ENCODE data around the gene LRRC41. TPM values are rescaled to one million over a fixed set of nuclear protein-coding genes. Genes with fewer than 3 reads are reported as not detected.
A peak's percentile ranks its signal among the peaks of the same experiment; 100 is the strongest.
"Not testable (repeated sequence)": the region's sequence is repeated elsewhere in the genome, so short reads cannot be mapped to it uniquely, and the experiment has no call there.

The LRRC41 gene
- total and polyA plus RNA-seq, 4 donors = 22.0 to 58.4 (median 27.7) TPM

DNA sequence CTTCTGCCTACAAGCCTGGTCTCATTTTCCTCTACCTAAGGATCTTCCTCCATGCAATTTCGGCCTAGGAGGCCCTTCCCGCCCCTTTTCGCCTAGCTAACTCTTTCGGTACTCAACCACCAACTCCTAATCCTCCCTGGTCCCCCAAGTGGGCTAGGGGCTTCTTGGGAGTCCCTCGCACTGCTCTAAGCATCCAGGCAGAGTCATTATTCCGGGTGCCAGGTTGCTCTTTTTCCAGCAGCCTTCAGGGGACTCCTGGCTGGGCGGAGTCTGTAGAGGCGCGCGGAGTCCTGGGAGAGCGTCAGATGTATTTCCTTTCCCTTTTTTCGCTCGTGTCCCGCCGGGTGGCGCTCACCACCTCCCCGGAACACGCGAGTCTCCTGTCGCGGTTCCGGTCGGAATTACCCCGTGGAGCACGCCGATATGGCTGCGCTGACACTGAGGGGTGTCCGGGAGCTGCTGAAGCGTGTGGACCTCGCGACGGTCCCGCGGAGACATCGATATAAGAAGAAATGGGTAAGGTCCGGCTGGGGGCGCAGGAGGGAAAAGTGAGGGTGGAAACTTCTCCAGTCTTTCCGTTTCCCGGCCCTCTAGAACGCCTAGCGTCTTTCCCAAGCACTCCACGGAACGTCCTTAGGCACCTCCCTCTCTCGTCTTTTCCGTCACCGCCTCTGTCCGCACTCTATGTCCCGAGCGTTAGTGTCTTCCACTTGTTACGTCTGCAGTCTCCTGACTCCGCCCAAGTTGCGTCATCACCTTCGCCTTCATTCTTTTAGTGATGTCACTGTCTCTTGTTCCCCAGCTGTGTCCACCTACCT is 37.2 kb upstream of the LRRC41 start, which contains the start of gene NSUN4:
NSUN4 (plus strand) TSS at position 404 of the 818 bp plus-strand sequence; CDS start at position 424, 20 bp downstream.
- Histone ChIP-seq H3K9ac (ENCODE audit: low read depth in 1 of 2, low read length in 2 of 2) (peak within 1 kb of the TSS; percentile 87 to 95), H3K4me1 (ENCODE audit: control insufficient read depth in 4 of 4, insufficient read depth in 4 of 4, low read length in 3 of 4) (peaks cover 0 to 12% (median 9%) of the 10 kb centered on the region in 4 donors), H3K27ac (ENCODE audit: low read depth in 1 of 2, low read length in 2 of 2) (peak within 1 kb of the TSS; percentile 85 to 92), H3K9me3 (ENCODE audit: control insufficient read depth in 4 of 4, low read length in 3 of 4) (no peaks in the 10 kb centered on the region), H3K36me3 (ENCODE audit: control insufficient read depth in 4 of 4, insufficient read depth in 3 of 4, low read depth in 1 of 4, low read length in 3 of 4) (peaks cover 2 to 13% (median 6%) of the 10 kb centered on the region in 4 donors), H3K27me3 (ENCODE audit: control insufficient read depth in 4 of 4, insufficient read depth in 4 of 4, low read length in 3 of 4) (no peaks in the 10 kb centered on the region), H3K4me3 (ENCODE audit: low read depth in 1 of 3, low read length in 3 of 3) (peak within 1 kb of the TSS; percentile 62 to 81 (median 64))
- peak; percentile 85 for DNase-seq (ENCODE audit: low spot score)
- WGBS = under 1% methylated on average over 53 of the region's 53 CpGs
- TF ChIP-seq, protein P1, sequence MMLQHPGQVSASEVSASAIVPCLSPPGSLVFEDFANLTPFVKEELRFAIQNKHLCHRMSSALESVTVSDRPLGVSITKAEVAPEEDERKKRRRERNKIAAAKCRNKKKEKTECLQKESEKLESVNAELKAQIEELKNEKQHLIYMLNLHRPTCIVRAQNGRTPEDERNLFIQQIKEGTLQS (IDR thresholded peaks at IDR 0.05) = peak; percentile 83
- TF ChIP-seq TAF1 (conservative IDR thresholded peaks at IDR 0.05) (peak; percentile 78), FOXA2 (IDR thresholded peaks at IDR 0.05) (no peak), RXRA (IDR thresholded peaks at IDR 0.05) (peak in 1 of 2 donors; percentile 55), NR2F2 (IDR thresholded peaks at IDR 0.05) (peak; percentile 43), SP1 (IDR thresholded peaks at IDR 0.05) (peak; percentile 65), YY1 (IDR thresholded peaks at IDR 0.05) (peak; percentile 92), JUND (IDR thresholded peaks at IDR 0.05) (peak; percentile 7 to 36), RAD21 (IDR thresholded peaks at IDR 0.05) (peak; percentile 45 to 49), GABPA (IDR thresholded peaks at IDR 0.05 in 1 of 2, conservative IDR thresholded peaks at IDR 0.05 in 1 of 2) (peak; percentile 64 to 86), HNF4G (IDR thresholded peaks at IDR 0.05) (no peak), HNF4A (conservative IDR thresholded peaks at IDR 0.05) (no peak), FOXA1 (IDR thresholded peaks at IDR 0.05) (no peak), EGR1 (IDR thresholded peaks at IDR 0.05; ENCODE audit: low read depth in 2 of 2) (no peak)
- TF ChIP-seq, protein P2, sequence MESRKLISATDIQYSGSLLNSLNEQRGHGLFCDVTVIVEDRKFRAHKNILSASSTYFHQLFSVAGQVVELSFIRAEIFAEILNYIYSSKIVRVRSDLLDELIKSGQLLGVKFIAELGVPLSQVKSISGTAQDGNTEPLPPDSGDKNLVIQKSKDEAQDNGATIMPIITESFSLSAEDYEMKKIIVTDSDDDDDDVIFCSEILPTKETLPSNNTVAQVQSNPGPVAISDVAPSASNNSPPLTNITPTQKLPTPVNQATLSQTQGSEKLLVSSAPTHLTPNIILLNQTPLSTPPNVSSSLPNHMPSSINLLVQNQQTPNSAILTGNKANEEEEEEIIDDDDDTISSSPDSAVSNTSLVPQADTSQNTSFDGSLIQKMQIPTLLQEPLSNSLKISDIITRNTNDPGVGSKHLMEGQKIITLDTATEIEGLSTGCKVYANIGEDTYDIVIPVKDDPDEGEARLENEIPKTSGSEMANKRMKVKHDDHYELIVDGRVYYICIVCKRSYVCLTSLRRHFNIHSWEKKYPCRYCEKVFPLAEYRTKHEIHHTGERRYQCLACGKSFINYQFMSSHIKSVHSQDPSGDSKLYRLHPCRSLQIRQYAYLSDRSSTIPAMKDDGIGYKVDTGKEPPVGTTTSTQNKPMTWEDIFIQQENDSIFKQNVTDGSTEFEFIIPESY (IDR thresholded peaks at IDR 0.05) = peak; percentile 28
- TF ChIP-seq, protein P3, sequence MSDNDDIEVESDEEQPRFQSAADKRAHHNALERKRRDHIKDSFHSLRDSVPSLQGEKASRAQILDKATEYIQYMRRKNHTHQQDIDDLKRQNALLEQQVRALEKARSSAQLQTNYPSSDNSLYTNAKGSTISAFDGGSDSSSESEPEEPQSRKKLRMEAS (IDR thresholded peaks at IDR 0.05) = peak; percentile 74
- TF ChIP-seq, protein P4, sequence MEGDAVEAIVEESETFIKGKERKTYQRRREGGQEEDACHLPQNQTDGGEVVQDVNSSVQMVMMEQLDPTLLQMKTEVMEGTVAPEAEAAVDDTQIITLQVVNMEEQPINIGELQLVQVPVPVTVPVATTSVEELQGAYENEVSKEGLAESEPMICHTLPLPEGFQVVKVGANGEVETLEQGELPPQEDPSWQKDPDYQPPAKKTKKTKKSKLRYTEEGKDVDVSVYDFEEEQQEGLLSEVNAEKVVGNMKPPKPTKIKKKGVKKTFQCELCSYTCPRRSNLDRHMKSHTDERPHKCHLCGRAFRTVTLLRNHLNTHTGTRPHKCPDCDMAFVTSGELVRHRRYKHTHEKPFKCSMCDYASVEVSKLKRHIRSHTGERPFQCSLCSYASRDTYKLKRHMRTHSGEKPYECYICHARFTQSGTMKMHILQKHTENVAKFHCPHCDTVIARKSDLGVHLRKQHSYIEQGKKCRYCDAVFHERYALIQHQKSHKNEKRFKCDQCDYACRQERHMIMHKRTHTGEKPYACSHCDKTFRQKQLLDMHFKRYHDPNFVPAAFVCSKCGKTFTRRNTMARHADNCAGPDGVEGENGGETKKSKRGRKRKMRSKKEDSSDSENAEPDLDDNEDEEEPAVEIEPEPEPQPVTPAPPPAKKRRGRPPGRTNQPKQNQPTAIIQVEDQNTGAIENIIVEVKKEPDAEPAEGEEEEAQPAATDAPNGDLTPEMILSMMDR (IDR thresholded peaks at IDR 0.05; ENCODE audit: low read depth, low read length, missing input control) = peak; percentile 40
- TF ChIP-seq, protein P5, sequence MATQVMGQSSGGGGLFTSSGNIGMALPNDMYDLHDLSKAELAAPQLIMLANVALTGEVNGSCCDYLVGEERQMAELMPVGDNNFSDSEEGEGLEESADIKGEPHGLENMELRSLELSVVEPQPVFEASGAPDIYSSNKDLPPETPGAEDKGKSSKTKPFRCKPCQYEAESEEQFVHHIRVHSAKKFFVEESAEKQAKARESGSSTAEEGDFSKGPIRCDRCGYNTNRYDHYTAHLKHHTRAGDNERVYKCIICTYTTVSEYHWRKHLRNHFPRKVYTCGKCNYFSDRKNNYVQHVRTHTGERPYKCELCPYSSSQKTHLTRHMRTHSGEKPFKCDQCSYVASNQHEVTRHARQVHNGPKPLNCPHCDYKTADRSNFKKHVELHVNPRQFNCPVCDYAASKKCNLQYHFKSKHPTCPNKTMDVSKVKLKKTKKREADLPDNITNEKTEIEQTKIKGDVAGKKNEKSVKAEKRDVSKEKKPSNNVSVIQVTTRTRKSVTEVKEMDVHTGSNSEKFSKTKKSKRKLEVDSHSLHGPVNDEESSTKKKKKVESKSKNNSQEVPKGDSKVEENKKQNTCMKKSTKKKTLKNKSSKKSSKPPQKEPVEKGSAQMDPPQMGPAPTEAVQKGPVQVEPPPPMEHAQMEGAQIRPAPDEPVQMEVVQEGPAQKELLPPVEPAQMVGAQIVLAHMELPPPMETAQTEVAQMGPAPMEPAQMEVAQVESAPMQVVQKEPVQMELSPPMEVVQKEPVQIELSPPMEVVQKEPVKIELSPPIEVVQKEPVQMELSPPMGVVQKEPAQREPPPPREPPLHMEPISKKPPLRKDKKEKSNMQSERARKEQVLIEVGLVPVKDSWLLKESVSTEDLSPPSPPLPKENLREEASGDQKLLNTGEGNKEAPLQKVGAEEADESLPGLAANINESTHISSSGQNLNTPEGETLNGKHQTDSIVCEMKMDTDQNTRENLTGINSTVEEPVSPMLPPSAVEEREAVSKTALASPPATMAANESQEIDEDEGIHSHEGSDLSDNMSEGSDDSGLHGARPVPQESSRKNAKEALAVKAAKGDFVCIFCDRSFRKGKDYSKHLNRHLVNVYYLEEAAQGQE (IDR thresholded peaks at IDR 0.05) = peak; percentile 73

DNA sequence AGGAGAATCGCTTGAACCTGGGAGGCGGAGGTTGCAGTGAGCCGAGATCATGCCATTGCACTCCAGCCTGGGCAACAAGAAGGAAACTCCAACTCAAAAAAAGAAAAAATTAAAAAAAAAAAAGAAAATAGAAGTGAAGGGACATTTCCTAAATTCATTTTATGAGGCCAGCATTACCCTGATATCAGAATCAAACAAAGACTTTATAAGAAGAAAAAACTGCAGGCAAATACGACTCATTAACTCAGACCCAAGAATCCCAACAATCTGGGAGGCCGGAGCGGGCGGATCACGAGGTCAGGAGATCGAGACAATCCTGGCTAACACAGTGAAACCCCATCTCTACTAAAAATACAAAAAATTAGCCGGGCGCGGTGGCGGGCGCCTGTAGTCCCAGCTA is 34.0 kb upstream of the LRRC41 start:
- H3K4me1 ChIP-seq (ENCODE audit: control insufficient read depth in 4 of 4, insufficient read depth in 4 of 4, low read length in 3 of 4) = peaks cover 0 to 12% (median 9%) of the 10 kb centered on the region in 4 donors
- not testable (repeated sequence) for H3K27me3 ChIP-seq (ENCODE audit: control insufficient read depth in 4 of 4, insufficient read depth in 4 of 4, low read length in 3 of 4); DNase-seq (ENCODE audit: low spot score); H3K9me3 ChIP-seq (ENCODE audit: control insufficient read depth in 4 of 4, low read length in 3 of 4); H3K36me3 ChIP-seq (ENCODE audit: control insufficient read depth in 4 of 4, insufficient read depth in 3 of 4, low read depth in 1 of 4, low read length in 3 of 4); H3K27ac ChIP-seq (ENCODE audit: low read depth in 1 of 2, low read length in 2 of 2); H3K4me3 ChIP-seq (ENCODE audit: low read depth in 1 of 3, low read length in 3 of 3); H3K9ac ChIP-seq (ENCODE audit: low read depth in 1 of 2, low read length in 2 of 2)
- 96% methylated on average over 9 of the region's 14 CpGs for WGBS

Measured in liver (tissue), 9 donors.